PC-3 (cell line): Measurements from ENCODE around the gene FAM163B. TPM values are rescaled to one million over a fixed set of nuclear protein-coding genes. Genes with fewer than 3 reads are reported as not detected.

Experiments used
- ATAC-seq: fragments of 200-7000 bp; cut with Tn5 transposase; 2 replicates; pipeline ENCODE4 v1.9.1; 2020; ENCODE audit warnings: mild to moderate bottlenecking, moderate library complexity
- BruUV-seq: library from RNA; stranded (reverse); fragments of 400-500 nt; replicated peaks from 2 replicates; lab custom pipeline; 2021; lab: Mats Ljungman, UMichigan
- CTCF ChIA-PET: fragments of 300-600 bp; sonication (Branson Sonifier 250); formaldehyde crosslinking; loops from one replicate; lab custom pipeline; 2022; ENCODE audit warnings: antibody characterized with exemption; lab: Charles Lee
- POLR2A ChIA-PET: fragments of 300-600 bp; sonication (Branson Sonifier 250); formaldehyde crosslinking; loops from one replicate; lab custom pipeline; 2022; ENCODE audit warnings: antibody characterized with exemption; ENCODE audit not compliant: unreplicated experiment; lab: Charles Lee
- DNase-seq: peaks from one replicate; pipeline ENCODE4 v3.0.0-alpha.2; 2015
- H2AFZ ChIP-seq: fragments of 300-600 bp; sonication (generic); 2 replicates; pipeline ENCODE4 v1.6.0; 2016; ENCODE audit warnings: antibody characterized with exemption, low read length
- H3F3A ChIP-seq: fragments of 300-600 bp; sonication (generic); one replicate; pipeline ENCODE4 v1.6.0; 2017; ENCODE audit warnings: antibody characterized with exemption, low read length, control low read depth, mild to moderate bottlenecking; ENCODE audit not compliant: unreplicated experiment
- H3K27ac ChIP-seq: fragments of 300-600 bp; sonication (generic); 2 replicates; pipeline ENCODE4 v1.5.1; 2016; ENCODE audit warnings: mild to moderate bottlenecking, low read length
- H3K27me3 ChIP-seq: fragments of 300-600 bp; sonication (generic); 2 replicates; pipeline ENCODE4 v1.6.1; 2016; ENCODE audit warnings: low read length, mixed read lengths
- H3K36me3 ChIP-seq: fragments of 300-600 bp; sonication (generic); 2 replicates; pipeline ENCODE4 v1.6.1; 2016; ENCODE audit warnings: low read depth, mixed run types, low read length, mixed read lengths
- H3K4me1 ChIP-seq: fragments of 300-600 bp; sonication (generic); 2 replicates; pipeline ENCODE4 v1.5.1; 2016; ENCODE audit warnings: low read length; ENCODE audit not compliant: insufficient read depth
- H3K4me2 ChIP-seq: fragments of 300-600 bp; sonication (generic); 2 replicates; pipeline ENCODE4 v1.6.0; 2016; ENCODE audit warnings: low read length
- H3K4me3 ChIP-seq: fragments of 300-600 bp; sonication (generic); 2 replicates; pipeline ENCODE4 v1.5.1; 2016; ENCODE audit warnings: mild to moderate bottlenecking, low read length, mixed read lengths
- H3K79me2 ChIP-seq: fragments of 300-600 bp; sonication (generic); 2 replicates; pipeline ENCODE4 v1.6.1; 2017; ENCODE audit warnings: low read length, mixed read lengths
- H3K9ac ChIP-seq: fragments of 300-600 bp; sonication (generic); 2 replicates; pipeline ENCODE4 v1.6.0; 2016; ENCODE audit warnings: mild to moderate bottlenecking, low read length
- H3K9me2 ChIP-seq: fragments of 300-600 bp; sonication (generic); replicated peaks from 2 replicates; pipeline ENCODE4 v1.6.1; 2016; ENCODE audit warnings: mixed run types, low read length, mixed read lengths
- H3K9me3 ChIP-seq: fragments of 300-600 bp; sonication (generic); 2 replicates; pipeline ENCODE4 v1.6.1; 2016; ENCODE audit warnings: low read length, mixed read lengths
- H4K20me1 ChIP-seq: fragments of 300-600 bp; sonication (generic); 2 replicates; pipeline ENCODE4 v1.6.1; 2016; ENCODE audit warnings: low read length, mixed read lengths
- CTCF ChIP-seq: fragments of 300-600 bp; sonication (generic); conservative IDR thresholded peaks from 2 replicates; pipeline ENCODE4 v1.5.1; 2017; ENCODE audit warnings: antibody characterized with exemption, low read depth, mild to moderate bottlenecking, low read length
- EZH2 ChIP-seq: fragments of 300-600 bp; sonication (generic); IDR thresholded peaks from one replicate; pipeline ENCODE4 v1.6.1; 2017; ENCODE audit warnings: antibody characterized with exemption, mild to moderate bottlenecking, low read length; ENCODE audit not compliant: unreplicated experiment
- EZH2phosphoT487 ChIP-seq: fragments of 300-600 bp; sonication (generic); IDR thresholded peaks from 2 replicates; pipeline ENCODE4 v1.6.1; 2018; ENCODE audit warnings: mild to moderate bottlenecking, antibody characterized with exemption, low read length, borderline replicate concordance
- intact Hi-C: fragments of 100-400 bp; cut with micrococcal nuclease; formaldehyde crosslinking; loops from 2 replicates; pipeline ENCODE4 v1.9.0; 2023
- total RNA-seq: library from RNA; depleted of rRNA; stranded (reverse); fragments of >200 nt; gene quantifications from 2 replicates; pipeline ENCODE4 v1.2.3, GENCODE V29; 2014

Gene FAM163B
- total RNA-seq, 1 experiment from 2014 or later: not detected

- DNase-seq: no peak
- Histone ChIP-seq H3K4me3 (no peak overlapping the region), H3K27ac (no peak overlapping the region), H3F3A (no peaks in the 10 kb centered on the region), H3K79me2 (no peaks in the 10 kb centered on the region), H3K36me3 (no peaks in the 10 kb centered on the region), H3K9me3 (no peaks in the 10 kb centered on the region), H2AFZ (no peak overlapping the region), H3K4me1 (peaks cover 5% of the 10 kb centered on the region), H3K4me2 (no peak overlapping the region), H3K9me2 (no peaks in the 10 kb centered on the region), H3K27me3 (no peaks in the 10 kb centered on the region), H4K20me1 (no peaks in the 10 kb centered on the region), H3K9ac (no peak overlapping the region)
- CTCF ChIA-PET: no interaction called here
- no peak for ATAC-seq
- intact Hi-C loops: no loop called here
- POLR2A ChIA-PET: no interaction called here
- no peak for TF ChIP-seq CTCF
- no peak for TF ChIP-seq EZH2
- TF ChIP-seq EZH2phosphoT487: no peak
- no TSS peak for BruUV-seq
These were observed 55.0 kb downstream of the FAM163B start for GRCh38 chr9:133553973-133554713.

GRCh38 chr9:133553123-133553522 lies 56.1 kb downstream of the FAM163B start:
- DNase-seq (no peak), ATAC-seq (no peak)
- H3K79me2 ChIP-seq: no peaks in the 10 kb centered on the region
- no peak overlapping the region for H3K27ac ChIP-seq
- H3K4me2 ChIP-seq: no peak overlapping the region
- no peak overlapping the region for H3K4me3 ChIP-seq
- POLR2A ChIA-PET: no interaction called here
- BruUV-seq: no TSS peak
- H3K4me1 ChIP-seq: no peaks in the 10 kb centered on the region
- no peaks in the 10 kb centered on the region for H3K9me3 ChIP-seq
- H3K36me3 ChIP-seq: no peaks in the 10 kb centered on the region
- no peak overlapping the region for H3K9ac ChIP-seq
- no peaks in the 10 kb centered on the region for H3F3A ChIP-seq
- H4K20me1 ChIP-seq: no peaks in the 10 kb centered on the region
- no peaks in the 10 kb centered on the region for H3K9me2 ChIP-seq
- TF ChIP-seq EZH2phosphoT487 (no peak), CTCF (no peak), EZH2 (no peak)
- no peak overlapping the region for H2AFZ ChIP-seq
- CTCF ChIA-PET: no interaction called here
- intact Hi-C loops: no loop called here
- no peaks in the 10 kb centered on the region for H3K27me3 ChIP-seq

GRCh38 chr9:133552236-133552635 lies 57.0 kb downstream of the FAM163B start:
- H2AFZ ChIP-seq: no peak overlapping the region
- H3K4me2 ChIP-seq: no peak overlapping the region
- H3K9me2 ChIP-seq: no peaks in the 10 kb centered on the region
- H3K9ac ChIP-seq: no peak overlapping the region
- no peaks in the 10 kb centered on the region for H3K36me3 ChIP-seq
- H3K9me3 ChIP-seq: no peaks in the 10 kb centered on the region
- POLR2A ChIA-PET: no interaction called here
- H3K4me3 ChIP-seq: no peak overlapping the region
- H3F3A ChIP-seq: no peaks in the 10 kb centered on the region
- DNase-seq (no peak), ATAC-seq (no peak)
- H3K27me3 ChIP-seq: no peaks in the 10 kb centered on the region
- no peaks in the 10 kb centered on the region for H3K4me1 ChIP-seq
- TF ChIP-seq EZH2phosphoT487: no peak
- TF ChIP-seq CTCF: no peak
- TF ChIP-seq EZH2: no peak
- CTCF ChIA-PET: no interaction called here
- H4K20me1 ChIP-seq: no peaks in the 10 kb centered on the region
- no peak overlapping the region for H3K27ac ChIP-seq
- no peaks in the 10 kb centered on the region for H3K79me2 ChIP-seq
- intact Hi-C loops: no loop called here
- no TSS peak for BruUV-seq
